HG02759 (cell line): Measurements from ENCODE around the gene CCDC85C.

Source experiments
- ATAC-seq: cut with Tn5 transposase; IDR thresholded peaks from one replicate; pipeline ENCODE4 v1.9.1; 2021; ENCODE audit warnings: mild to moderate bottlenecking, moderate library complexity; ENCODE audit not compliant: unreplicated experiment

The CCDC85C gene

DNA sequence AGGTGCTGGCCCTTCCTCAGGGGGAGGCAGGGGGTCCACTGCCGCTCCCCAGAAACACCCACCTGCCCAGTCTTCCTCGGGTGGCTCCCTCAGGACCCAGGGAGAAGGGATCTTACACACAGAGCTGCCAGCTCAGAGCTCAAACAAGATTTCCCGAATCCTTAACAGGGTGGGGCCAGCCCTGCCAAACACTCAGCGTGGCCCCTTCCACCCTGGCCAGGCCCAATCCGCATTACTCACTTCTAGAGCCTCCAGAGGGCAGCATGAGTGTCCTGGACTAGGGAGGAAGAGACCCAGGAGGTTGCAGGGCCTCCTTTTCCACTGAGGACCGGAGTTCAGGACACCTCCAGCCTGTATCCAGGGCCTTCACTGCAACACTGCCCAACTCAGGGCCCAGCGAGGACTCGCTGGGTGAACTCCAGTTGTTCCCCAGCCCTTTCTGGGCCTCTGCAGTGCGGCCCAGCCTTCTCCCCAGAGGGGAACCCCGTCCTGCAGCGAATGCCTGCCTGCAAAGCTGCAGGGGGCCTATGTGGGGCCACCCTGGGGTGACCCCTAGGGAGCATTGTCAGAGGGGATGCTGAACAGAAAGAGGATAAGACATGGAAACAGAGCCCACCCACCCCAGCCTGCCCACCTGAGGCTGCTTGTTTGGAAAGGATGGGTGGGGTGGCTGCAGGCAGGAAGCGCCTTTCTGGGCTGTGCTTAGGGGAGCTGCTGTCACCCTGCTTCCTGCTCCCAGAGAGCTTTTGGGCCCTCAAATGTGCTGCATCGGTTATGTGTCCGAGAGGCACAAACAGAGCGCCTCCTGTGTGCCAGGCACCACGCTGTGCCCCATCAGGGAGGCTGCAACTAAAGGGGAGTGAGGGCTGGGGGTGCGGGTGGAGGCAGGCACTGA, 79.0 kb downstream of the CCDC85C start:
- no peak for ATAC-seq

DNA sequence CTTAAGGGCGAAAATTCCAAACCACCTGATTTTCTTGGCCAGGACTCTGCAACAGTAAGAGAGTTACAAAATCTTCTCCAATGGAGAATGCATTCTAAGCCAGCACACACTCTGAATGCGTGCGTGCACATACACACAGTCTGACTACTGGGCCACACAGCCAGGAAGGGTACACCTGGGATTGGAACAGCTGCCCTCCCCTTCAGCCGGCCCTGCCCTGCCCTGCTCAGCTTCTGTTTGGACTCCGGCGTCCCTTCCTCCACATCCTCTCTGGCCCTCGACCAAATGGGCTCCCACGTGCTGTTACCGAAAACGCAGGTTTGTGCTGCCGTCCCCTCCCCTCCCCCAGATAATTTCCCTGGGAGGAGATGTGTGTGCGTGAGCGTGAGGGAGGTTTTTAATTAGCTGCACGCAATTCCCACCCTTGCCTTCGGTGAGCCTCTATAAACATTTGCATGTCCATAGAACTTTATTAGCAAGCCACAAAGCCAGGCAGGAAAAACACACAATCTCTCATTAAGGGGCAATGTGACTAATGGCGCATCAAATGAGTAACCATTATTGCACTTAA, 79.8 kb downstream of the CCDC85C start:
- ATAC-seq, result no peak

DNA sequence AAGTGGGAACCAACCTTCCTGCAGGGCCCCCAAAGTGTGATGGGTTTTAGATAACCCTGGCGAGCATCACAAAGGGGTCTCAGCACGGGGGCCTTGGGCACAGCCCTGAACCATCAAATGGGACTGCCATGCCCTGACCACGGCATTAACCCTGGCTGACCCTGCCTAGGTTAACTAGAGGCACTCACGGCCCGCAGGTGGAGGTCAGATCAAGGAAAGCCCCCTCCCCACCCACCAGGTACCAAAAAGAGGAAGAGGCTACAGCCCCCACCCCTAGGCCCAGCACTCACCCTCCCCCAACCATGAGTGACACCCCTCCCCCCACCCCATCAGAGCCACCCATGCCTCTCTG, 80.3 kb downstream of the CCDC85C start:
- ATAC-seq, result no peak

DNA sequence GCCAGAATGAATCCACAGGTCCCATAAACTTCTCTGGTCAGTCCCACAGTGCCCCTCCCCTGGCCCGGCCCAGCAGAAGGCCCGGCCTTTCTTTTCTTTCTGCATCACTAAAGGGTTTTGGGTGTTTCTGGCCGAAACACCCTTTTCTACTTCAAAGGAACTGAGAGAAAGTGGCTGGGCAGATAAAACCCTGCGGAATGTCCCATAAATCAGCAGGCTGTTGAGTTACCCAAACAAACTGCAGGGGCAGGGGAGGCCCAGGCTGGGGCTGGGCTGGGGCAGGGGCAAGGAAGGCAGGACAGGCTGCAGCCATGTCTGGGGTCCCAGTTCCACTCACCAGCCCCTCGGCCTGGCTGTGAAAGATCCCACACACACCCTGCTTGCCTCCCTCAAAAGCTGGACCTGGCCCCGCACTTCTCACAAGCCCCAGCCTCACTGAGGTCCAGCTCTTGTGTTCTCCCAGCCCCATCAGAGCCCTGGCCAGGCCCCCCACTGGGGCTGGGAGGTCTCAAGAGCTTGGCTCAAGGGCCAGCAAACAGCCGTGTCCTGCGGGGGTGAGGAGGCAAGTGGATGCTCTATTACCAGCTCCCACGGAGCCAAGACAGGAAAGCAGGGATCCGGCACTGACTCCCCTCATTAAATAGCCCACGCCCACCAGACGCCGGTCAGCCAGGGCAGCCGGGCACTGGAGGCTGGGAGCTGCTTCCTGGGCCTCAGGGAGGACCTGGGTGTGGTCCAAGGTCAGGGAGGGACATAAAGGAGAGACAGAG, 80.9 kb downstream of the CCDC85C start:
- no peak for ATAC-seq

DNA sequence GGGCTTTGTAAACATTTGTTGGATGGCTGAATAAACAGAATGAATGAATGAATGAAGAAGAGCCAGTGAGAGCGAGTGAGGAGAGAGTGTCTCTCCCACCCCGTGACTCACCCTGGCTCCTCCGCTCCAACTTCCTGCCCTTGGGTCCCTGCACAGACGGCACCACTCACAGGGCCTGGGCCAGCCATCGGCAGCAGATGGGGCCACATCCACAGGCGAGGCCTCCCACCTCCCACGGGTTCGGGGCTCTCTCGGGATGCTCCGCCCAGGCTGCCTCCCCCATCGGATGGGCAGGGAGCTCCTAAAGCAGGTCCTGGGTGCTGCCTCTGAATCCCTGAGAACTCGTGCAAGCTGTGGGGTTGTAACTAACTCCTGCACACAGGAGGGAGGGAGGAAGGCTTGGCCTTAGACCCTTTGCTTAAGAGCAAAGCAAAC, 81.5 kb downstream of the CCDC85C start:
- no peak for ATAC-seq

DNA sequence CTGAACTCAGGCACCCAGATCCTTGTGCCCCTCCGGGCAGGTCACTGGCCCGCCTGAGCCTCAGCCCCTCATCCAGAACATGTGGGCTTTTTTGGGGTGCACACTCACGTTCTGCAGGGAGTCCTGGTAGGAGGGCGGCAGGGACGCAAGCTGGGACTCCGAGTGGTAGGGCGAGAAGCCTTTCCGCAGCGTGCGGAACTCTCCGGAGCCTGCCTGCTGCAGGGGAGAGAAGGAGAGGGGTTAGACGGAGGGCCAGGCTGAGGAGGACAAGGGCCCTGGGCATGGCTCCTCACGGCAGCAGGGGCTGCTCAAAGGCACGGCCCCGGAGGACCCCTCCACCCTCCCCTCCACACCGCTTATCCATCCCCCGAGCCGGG, 82.0 kb downstream of the CCDC85C start:
- ATAC-seq, result no peak

DNA sequence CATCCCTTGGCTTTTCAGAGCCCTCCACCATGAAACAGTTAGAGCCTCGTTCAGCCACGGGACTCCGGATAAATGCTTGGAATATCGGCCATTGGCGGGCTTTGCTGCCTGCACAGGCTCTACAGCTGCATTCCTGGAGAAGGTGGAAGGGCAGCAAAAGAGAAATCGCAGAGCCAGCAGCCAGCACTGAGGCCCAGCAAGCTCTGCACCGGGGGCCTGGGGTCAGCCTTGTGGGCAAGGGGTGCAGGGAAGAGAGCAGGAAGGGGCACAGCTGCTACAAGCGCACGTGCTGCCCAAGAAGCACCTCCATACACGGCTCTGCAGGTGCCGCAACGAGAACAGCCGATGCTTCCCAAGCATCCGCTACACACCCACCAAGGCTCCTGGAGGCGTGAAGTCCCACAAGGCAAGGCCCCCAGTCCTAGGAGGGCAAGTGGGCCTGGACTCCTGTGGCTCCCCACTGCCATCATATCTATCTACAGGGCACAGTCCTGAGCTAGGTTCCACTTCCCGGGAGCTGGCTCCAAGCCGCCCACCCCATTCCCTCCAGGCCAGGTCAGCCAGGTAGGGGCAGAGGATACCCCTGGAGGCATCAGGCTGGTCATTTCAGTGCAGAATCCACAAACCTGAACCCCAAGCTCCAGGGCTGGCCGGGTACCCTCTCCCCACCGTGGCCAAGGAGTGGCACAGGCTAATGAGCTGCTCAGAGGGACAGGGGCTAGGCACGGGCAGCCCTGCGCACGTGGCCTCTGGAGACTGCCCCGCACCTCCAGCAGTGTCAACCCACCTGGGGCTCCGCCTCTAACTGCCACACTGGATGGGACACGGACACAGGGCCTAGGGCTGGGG, 82.6 kb downstream of the CCDC85C start:
- ATAC-seq, result no peak

DNA sequence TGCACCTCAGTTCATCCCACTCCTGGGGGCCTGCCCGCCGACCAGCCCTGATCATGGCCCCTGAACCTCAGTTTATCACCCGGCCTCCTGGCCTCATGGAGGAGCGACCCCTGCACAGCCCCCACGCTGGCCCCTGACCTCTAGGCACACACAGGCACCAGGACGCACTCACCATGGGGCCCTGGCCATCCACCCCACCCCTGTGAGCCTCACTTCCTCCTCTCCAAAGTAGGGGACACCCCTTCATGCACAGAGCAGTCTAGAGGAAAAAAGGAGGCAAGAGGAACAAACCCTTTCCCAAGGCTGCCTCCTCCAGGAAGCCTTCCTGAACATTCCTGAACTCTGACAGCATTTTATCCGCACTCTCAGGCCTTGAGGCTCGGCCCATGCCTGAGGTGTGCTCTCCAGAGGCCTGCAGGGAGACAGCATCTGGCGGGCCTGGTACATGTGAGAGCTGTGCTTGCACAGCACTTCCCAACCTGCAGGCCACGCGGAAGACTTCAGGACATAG, 83.4 kb downstream of the CCDC85C start:
- no peak for ATAC-seq

DNA sequence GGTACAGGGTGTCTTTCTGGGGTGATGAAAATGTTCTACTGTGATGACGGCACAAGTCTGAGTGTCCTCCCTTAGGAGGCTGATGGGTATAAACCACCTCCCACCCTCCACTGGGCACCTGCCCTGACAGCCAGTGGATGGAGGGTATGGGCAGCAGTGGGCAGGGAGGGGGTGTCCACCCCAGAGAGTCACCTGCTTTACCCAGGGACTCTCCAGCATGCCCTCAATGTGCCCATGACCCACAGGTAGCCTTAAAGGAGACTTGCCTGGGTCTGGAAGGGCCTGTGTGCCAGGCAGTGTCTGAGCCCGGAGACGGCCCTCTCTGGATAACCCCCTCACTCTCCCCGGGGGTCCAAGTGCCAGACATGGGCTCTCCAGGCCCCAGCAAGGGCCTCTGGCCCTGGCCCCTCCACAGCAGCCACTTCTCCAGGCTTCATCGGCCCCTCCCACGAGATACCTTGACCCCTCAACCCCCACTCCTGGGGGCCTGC, 84.0 kb downstream of the CCDC85C start:
- no peak for ATAC-seq

DNA sequence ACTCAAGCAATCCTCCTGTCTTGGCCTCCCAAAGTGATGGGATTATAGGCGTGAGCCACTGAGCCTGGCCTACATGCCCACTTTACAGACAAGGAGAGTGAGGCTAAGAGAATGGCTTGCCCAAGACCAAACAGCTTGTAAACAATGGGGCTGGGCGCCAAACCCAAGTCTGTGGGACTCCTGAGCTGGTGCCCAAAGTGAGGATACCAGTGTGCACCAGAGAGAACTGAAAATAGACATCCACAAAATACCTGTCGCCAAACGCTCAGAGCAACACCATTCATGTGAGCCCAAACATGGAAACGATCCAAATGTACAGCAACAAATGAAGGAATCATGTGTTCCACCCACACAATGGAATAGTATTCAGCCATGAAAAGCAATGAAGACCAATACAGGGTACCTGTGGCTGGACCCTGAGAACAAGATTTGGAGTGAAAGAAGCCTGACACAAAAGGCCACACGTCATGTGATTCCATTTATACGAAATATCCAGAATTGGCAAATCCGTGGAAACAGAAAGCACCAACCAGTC, 84.6 kb downstream of the CCDC85C start:
- ATAC-seq, result no peak

DNA sequence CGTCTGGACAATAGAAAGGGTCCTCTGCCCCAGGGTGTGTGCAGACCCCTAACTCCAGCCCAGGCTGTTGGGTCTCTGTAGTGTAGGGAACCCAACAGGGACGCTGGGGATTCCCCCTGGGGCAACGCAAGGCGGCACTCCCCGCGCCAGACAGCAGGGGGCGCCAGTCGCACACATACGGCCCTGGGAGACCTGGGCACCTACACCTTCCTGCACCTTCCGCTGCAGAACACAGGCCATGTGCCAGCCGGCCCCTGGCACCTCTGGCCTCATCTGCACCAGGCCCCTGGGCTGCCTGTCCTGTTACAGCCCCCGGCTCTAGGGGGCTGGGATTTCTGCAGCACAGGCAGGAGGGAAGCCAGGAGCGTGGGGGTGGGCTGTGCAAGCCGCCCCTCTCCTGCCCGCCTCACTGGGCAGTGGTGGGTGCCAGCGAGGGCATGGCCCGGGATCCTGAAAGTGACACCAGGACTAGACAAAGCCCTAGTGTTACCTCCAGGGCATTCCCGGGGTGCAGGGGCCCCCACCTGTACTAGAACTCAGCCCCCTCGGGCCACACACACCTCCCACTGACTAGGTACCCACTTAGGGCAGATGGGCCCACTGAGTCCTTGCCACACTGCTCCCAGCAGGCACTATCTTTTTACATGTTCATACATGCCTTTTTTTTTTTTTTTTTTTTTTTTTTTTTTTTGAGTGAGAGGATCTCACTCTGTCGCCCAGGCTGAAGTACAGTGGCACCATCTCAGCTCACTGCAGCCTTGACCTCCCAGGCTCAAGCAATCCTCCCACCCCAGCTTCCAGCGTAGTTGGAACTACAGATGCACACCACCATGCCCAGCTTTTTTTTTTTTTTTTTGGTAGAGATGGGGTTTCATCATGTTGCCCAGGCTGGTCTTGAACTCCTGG, 85.3 kb downstream of the CCDC85C start:
- peak; percentile 73 for ATAC-seq

DNA sequence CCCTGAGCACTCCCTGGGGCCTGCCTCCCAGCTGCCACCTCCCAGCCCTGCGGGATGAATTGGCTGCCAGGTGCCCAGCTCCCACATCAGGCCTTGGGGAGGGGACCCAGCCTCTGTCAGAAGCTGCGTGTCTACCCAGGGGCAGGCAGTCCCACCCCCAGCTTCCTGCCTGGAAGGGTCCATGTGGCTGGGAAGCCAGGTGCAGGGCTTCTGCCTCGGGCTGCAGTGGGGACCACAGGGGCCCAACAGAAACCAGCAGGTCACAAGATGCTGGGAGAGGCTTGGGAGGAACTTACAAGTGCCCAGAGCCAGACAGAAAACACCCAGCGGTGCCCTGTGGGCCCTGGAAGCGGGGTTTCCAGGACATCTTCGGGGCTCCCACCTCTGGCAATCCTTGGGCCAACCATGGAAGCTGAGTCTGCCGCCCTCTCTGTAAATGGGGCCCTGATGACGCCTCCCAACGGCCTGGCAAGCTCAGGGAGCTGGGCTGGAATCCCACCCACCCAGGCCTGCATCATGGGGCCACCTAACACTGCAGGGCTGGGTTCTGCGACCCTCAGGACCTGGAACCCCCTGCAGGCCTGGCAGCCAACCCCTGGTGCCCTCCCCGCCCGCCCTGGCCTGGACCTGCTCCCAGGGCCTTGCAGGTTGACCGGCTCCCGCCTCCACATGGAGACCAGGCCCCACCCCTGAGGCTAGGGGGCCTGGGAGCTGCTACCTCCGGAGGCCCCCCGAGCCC, 86.2 kb downstream of the CCDC85C start:
- ATAC-seq, result no peak

DNA sequence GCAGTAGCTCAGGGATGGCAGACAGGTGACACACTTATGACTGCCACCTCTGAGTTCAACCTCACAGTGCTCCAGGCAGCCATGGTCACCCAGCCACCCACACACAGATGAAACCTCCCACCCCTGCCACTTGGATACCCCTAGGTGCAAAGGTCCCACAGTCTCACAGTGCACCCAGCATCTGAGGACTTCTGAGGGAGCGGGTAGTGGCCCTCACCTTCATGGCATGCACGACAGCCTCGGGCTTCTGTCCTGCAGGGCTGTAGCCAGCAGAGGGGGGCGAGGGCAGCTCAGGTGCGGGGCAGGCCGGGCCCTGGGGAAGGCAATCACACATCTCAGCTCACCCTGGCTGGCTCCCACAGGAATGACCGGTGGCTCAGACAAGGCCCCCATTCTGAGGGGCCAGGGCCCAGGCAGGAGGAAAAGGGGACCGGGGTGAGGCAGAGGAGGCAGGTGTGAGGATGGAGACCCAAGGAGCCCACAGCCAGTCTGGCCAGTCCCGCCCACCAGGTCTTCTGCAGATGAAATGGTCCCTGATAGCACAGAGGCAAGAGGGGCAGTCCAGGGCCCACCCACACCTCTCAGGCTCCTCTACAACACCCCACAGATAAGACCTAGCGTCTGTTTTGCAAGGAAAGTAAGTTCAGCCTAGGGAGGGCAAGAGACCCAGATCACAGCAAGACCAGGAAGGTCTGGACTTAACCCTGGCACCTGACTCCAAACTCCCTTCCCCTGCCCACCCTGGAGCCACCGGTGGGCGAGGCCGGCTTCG, 87.0 kb downstream of the CCDC85C start:
- ATAC-seq, result no peak

DNA sequence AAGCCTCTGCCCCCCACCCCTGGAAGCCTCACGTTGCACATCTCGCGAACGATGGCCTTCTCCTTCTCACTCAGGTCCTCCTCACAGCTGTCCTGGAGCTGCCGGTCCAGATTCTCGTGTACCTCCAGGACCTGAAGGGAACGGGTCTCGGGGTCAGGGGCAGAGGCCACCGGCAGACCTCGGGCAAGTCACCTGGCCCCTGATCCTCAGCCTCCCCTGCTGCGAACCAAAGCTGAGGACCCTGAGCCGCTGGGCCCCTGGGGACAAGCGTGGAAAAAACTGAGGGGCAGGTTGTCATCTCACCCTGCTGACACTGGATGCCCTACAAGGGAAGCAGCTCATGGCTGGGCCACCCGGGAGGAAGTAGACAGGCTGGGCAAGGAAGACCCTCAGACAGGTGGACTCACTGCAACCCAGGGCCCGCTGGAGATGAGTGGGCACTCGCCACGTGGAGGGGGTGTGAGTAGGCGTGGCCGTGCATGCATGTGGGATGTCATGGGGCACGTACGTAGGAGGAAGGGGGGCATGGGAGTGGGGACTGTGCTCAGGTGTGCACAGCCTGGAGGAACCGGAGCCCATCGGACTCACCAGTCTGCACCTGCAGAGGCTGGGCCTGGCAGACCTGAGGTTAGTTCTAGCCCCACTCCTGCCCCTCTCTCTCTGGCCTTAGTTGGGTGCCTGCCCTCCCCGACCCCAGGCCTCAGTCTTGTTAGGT, 87.7 kb downstream of the CCDC85C start:
- no peak for ATAC-seq

DNA sequence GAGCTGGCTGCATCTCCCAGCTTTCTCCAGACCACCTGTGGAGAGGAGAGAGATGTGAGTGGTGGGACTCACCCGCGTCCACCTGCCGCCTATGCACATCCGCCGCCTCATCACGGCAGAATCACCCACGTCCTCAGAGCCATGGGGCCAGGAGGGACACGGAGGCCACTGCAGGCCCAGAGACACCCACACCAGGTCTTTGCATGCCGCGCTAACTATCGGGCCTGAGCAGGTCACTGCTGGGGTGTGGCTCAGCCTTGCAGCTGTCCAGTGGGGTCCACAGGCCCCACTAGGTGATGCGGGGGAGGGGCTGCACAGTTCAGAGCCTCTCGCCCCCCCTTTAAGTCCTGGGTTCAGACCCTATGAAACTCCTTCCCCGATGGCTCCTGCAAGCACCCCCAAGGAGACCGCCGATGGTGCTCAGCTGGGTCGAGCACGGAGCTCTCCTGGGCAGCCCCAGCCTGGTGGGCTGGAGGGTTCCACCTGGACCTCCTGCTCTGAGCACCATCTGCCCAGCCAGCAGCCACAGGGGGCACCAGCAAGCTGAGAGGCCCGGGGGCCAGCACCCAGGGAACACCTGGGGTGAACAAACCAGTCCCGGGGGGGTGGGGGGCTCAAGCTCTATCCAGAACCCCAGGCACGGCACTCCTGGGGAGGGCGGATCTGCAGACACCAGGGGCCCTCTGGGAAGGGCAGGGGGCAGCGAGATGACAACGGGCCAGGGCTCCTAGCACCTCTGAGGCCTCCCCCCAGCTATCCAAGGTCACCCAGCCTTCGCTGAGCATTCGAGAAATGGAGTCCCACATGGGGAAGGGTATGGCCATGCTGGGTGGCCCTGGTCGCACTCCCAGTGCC, 88.5 kb downstream of the CCDC85C start:
- ATAC-seq, result no peak

DNA sequence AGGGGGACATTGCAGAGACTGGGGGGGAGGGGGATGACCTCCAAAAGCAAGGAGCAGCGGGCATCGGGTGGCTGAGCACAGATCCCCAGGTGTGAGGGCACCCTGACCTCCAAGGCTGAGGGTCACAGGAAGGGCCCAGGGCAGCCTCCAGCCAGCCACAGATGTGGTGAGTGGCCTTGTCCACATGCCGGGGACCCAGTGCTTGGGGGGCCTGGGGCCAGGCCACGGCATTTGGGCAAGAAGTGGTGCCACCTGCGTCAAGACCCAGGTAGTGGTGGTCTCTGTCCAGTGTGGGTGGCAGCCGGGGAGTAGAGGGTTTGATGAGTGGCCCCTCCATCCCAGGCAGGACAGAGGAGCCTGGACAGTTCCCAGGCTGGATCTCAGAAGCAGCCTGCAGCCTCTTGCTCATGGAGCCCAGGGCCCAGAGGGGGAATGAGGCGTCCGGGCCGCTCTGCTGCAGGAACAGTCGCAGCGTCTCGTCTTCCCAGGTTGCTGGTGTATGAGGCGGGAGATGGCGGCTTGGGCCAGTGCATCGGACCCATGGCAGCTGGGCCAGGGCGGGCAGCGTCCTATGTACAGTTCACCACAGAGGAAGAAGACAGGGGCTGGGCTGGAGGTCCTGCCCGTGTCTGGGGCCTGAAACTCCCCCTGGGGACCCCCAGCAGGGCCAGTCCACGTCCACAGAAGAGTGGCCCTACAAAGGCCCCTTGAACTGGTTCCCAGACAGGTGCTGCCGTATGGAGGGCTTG, 89.3 kb downstream of the CCDC85C start:
- no peak for ATAC-seq
